Kidney (tissue), 14 donors: ENCODE data around the gene SLF1. TPM values are rescaled to one million over a fixed set of nuclear protein-coding genes. Genes with fewer than 3 reads are reported as not detected.

Experiments
- DNase-seq, 5 donors: peaks; one replicate each; pipeline ENCODE4 v3.0.0-alpha.2; 2013 to 2020
- FAIRE-seq: peaks from 2 replicates; lab custom pipeline; 2012; peaks lifted over from hg19 to GRCh38; lab: Jason Lieb, UNC
- H3K27ac ChIP-seq, 2 donors: one replicate each; pipeline ENCODE4 v1.7.0; 2013; ENCODE audit warnings: low read depth in 2 of 2, low read length in 2 of 2, inconsistent platforms in 1 of 2
- H3K27me3 ChIP-seq: one replicate; pipeline ENCODE4 v1.7.1; 2013; ENCODE audit warnings: low read length, inconsistent platforms; ENCODE audit not compliant: control insufficient read depth, insufficient read depth
- H3K36me3 ChIP-seq, 3 donors: one replicate each; pipeline versions ENCODE4 v1.7.0 to v1.7.1; 2013; ENCODE audit warnings: low read length in 3 of 3, control low read depth in 1 of 3, inconsistent platforms in 1 of 3; ENCODE audit not compliant: insufficient read depth in 3 of 3, control insufficient read depth in 2 of 3
- H3K4me1 ChIP-seq, 3 donors: one replicate each; pipeline versions ENCODE4 v1.7.0 to v1.7.1; 2013; ENCODE audit warnings: low read length in 3 of 3, inconsistent platforms in 1 of 3, low read depth in 1 of 3; ENCODE audit not compliant: control insufficient read depth in 2 of 3, insufficient read depth in 2 of 3
- H3K4me3 ChIP-seq, 3 donors: one replicate each; pipeline versions ENCODE4 v1.7.0 to v1.8.1; 2013; ENCODE audit warnings: low read length in 3 of 3, control low read depth in 1 of 3, inconsistent platforms in 1 of 3
- H3K9ac ChIP-seq, 3 donors: one replicate each; pipeline versions ENCODE4 v1.7.0 to v1.7.1; 2013; ENCODE audit warnings: low read length in 3 of 3, control low read depth in 1 of 3, inconsistent platforms in 1 of 3
- H3K9me3 ChIP-seq, 3 donors: one replicate each; pipeline versions ENCODE4 v1.7.0 to v1.7.1; 2013; ENCODE audit warnings: low read length in 3 of 3, control low read depth in 1 of 3, inconsistent platforms in 1 of 3; ENCODE audit not compliant: control insufficient read depth in 2 of 3, insufficient read depth in 1 of 3
- intact Hi-C: fragments of 100-400 bp; cut with DNase I; formaldehyde crosslinking; loops from one replicate; pipeline ENCODE4 v1.11.1; 2022
- polyA plus RNA-seq: library from polyadenylated mRNA; stranded (reverse); fragments of 350-450 nt; fragmentation: Illumina TruSeq; extraction: RNeasy Lipid Tissue Mini Kit (QIAGEN cat#74804); gene quantifications from one replicate; pipeline ENCODE4 v1.2.3, GENCODE V29; 2014; ENCODE audit warnings: low read depth, low replicate concordance; ENCODE audit not compliant: insufficient read depth
- total RNA-seq: library from RNA; stranded (reverse); fragmentation: NEBNext Ultra II Directional; extraction: Animal tissue kit (Norgen Biotek cat#: 25700); gene quantifications from one replicate; pipeline ENCODE4 v1.2.1, GENCODE V29; 2021
- TF ChIP-seq, protein P1 (sequence below): IDR thresholded peaks from 3 replicates; pipeline ENCODE4 v1.5.1; 2012; ENCODE audit warnings: mild to moderate bottlenecking, moderate library complexity, borderline replicate concordance; ENCODE audit not compliant: insufficient read depth; ENCODE audit errors: extremely low read depth
- donor health status: control.
- donor health status: control.
- donor health status: control.
- donor health status: control.
- donor health status: control.
- donor health status: DM: yes; HTN: yes; CAD: no.
- donor health status: Normal renal cell carcinoma (clear cell type).

SLF1 gene
- total and polyA plus RNA-seq, 2 donors from 2014 or later = 1.3 to 4.5 TPM

DNA sequence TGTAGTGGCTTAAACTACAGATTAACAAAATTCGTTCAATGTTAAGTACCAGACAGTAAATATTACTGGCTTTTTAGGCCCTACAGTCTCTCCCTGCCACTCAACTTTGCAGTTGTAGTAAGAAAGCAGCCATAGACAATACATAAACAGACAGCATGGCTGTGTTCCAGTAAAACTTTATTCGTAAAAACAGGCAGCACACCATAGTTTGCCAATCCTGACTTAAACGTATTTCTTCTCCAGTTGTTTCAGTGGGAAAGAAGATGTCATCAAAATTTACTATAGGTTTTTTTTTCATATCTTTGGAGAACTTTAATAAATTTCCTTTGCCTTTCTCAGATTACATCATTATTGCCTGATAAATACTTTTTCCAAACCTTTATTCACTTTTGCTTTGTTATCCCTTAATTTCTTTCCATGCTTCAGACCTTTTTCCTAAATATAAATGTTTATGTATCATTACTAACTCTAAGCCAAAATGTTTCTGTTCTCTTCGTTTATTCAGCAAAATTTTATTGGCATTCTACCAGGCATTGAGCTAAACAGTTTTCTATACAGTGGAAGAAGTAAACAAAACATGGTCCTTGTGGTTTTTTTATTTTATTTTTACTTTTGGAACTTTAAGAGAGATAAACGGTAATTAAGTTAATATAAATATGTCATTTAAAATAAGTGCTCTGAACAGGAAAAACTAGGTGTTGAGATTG is 64.5 kb downstream of the SLF1 start:
- Histone ChIP-seq H3K27ac (no peak overlapping the region), H3K9ac (no peak overlapping the region), H3K27me3 (no peaks in the 10 kb centered on the region), H3K4me1 (no peaks in the 10 kb centered on the region), H3K36me3 (no peaks in the 10 kb centered on the region), H3K4me3 (no peak overlapping the region), H3K9me3 (no peaks in the 10 kb centered on the region)
- intact Hi-C loops = no loop called here
- no peak for FAIRE-seq
- DNase-seq = no peak
- TF ChIP-seq, protein P1, sequence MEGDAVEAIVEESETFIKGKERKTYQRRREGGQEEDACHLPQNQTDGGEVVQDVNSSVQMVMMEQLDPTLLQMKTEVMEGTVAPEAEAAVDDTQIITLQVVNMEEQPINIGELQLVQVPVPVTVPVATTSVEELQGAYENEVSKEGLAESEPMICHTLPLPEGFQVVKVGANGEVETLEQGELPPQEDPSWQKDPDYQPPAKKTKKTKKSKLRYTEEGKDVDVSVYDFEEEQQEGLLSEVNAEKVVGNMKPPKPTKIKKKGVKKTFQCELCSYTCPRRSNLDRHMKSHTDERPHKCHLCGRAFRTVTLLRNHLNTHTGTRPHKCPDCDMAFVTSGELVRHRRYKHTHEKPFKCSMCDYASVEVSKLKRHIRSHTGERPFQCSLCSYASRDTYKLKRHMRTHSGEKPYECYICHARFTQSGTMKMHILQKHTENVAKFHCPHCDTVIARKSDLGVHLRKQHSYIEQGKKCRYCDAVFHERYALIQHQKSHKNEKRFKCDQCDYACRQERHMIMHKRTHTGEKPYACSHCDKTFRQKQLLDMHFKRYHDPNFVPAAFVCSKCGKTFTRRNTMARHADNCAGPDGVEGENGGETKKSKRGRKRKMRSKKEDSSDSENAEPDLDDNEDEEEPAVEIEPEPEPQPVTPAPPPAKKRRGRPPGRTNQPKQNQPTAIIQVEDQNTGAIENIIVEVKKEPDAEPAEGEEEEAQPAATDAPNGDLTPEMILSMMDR = no peak

DNA sequence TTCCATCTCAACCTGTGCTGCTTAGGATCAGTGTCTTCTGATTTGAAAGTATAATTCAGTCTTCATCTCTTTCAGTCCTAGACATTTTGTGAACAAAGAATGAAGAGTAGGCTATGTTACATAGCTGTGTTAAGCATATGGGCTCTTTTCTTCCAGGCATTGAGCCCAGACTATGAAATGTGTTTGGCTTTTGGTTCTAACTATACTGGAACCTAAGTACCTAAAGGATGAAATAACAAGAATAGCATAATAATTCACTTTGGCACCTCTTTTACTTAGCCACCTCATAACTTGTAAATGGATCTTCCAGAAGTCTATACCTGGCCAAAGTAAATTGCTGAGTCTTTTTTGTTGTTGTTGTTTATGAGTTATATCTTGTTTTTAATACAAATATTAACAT is 71.4 kb downstream of the SLF1 start:
- Histone ChIP-seq H3K4me3 (no peak overlapping the region), H3K9ac (no peak overlapping the region), H3K27ac (no peak overlapping the region), H3K4me1 (no peaks in the 10 kb centered on the region), H3K9me3 (no peaks in the 10 kb centered on the region), H3K36me3 (no peaks in the 10 kb centered on the region), H3K27me3 (no peaks in the 10 kb centered on the region)
- TF ChIP-seq, protein P1 = no peak
- DNase-seq = no peak
- intact Hi-C loops = no loop called here
- no peak for FAIRE-seq

DNA sequence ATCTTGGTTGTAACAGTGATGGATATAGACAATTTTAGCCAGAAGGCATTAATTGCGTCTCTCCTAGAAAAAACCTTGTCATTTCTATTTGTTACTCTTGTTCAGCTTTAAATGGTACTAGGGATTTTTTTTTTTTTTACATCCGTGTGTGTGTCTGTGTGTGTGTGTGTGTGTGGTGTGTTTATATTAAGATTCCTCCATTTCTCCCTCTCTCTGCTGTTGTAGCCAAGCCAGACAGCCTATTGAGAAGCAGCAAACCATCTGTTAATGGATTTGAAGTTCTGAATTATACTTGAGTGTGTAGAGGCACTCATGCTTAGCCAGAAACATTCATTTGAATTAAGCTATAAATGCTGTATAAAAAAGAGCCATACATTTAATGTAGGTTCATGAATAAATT is 72.3 kb downstream of the SLF1 start:
- Histone ChIP-seq H3K4me1 (no peaks in the 10 kb centered on the region), H3K4me3 (no peak overlapping the region), H3K27ac (no peak overlapping the region), H3K9me3 (no peaks in the 10 kb centered on the region), H3K9ac (no peak overlapping the region), H3K27me3 (no peaks in the 10 kb centered on the region), H3K36me3 (no peaks in the 10 kb centered on the region)
- FAIRE-seq (no peak), DNase-seq (peak in 2 of 5 donors; percentile 41 to 68)
- intact Hi-C loops = no loop called here
- TF ChIP-seq, protein P1 = no peak
